Ishikawa (cell line): Measurements from ENCODE around the gene GXYLT1.

Experiments used
- CEBPB ChIP-seq: IDR thresholded peaks from 2 replicates; pipeline ENCODE4 v1.6.1; 2012
- CREB1 ChIP-seq: IDR thresholded peaks from 2 replicates; pipeline ENCODE4 v1.6.1; 2012; ENCODE audit warnings: low read depth
- EGR1 ChIP-seq: IDR thresholded peaks from 2 replicates; pipeline ENCODE4 v1.6.1; 2012
- EP300 ChIP-seq: IDR thresholded peaks from 2 replicates; pipeline ENCODE4 v1.6.1; 2012; ENCODE audit warnings: borderline replicate concordance
- FOXM1 ChIP-seq: IDR thresholded peaks from 2 replicates; pipeline ENCODE4 v1.6.1; 2012; ENCODE audit warnings: low read depth, borderline replicate concordance
- NFIC ChIP-seq: IDR thresholded peaks from 2 replicates; pipeline ENCODE4 v1.6.1; 2012
- RAD21 ChIP-seq: IDR thresholded peaks from 2 replicates; pipeline ENCODE4 v1.6.1; 2012; ENCODE audit warnings: low read depth
- REST ChIP-seq: IDR thresholded peaks from 2 replicates; pipeline ENCODE4 v1.6.1; 2012; ENCODE audit warnings: low read depth, mild to moderate bottlenecking
- TAF1 ChIP-seq: IDR thresholded peaks from 2 replicates; pipeline ENCODE4 v1.6.1; 2012; ENCODE audit warnings: low read depth, mild to moderate bottlenecking
- TCF12 ChIP-seq: IDR thresholded peaks from 2 replicates; pipeline ENCODE4 v1.6.1; 2012; ENCODE audit warnings: low read depth
- TEAD4 ChIP-seq: IDR thresholded peaks from 2 replicates; pipeline ENCODE4 v1.6.1; 2012
- YY1 ChIP-seq: IDR thresholded peaks from 2 replicates; pipeline ENCODE4 v1.6.1; 2012; ENCODE audit warnings: low read depth
- ZBTB7A ChIP-seq: IDR thresholded peaks from 2 replicates; pipeline ENCODE4 v1.6.1; 2012; ENCODE audit warnings: low read depth
- TF ChIP-seq, protein P1 (sequence below): IDR thresholded peaks from 2 replicates; pipeline ENCODE4 v1.6.1; 2012
- TF ChIP-seq, protein P2 (sequence below): IDR thresholded peaks from 2 replicates; pipeline ENCODE4 v1.6.1; 2012

Gene GXYLT1

DNA sequence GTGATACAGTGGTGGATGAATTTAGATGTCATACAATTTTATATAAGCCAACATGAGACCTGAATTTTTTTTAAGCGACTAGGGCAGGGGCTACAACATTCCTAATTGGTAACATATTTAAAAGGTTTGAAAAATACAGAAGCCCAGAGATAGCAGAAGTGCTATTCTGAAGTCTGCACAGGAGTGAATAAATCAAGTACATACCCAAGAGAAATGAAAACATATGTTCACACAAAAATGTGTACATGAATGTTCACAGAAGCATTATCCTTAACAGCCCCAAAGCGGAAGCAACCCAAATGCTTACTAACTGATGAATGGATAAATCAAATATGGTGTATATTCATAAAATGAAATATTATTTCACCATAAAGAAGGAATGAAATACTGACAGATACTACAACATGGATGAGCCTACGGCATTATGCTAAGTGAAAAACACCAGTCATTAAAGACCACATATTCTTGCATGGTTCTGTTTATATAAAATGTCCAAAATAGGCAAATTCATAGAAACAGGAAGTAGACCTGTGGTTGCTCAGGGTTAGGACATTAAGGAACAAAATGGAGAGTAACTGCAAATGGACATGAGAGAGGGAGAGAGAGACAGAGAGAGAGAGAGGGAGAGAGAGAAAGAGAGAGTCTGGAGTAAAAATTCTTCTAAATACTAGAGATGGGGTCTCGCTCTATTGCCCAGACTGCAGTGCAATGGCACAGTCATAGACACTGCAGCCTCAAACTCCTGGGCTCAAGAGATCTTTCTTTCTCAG lies 28.0 kb upstream of the GXYLT1 start:
- no peak for TF ChIP-seq TCF12
- TF ChIP-seq, protein P1, sequence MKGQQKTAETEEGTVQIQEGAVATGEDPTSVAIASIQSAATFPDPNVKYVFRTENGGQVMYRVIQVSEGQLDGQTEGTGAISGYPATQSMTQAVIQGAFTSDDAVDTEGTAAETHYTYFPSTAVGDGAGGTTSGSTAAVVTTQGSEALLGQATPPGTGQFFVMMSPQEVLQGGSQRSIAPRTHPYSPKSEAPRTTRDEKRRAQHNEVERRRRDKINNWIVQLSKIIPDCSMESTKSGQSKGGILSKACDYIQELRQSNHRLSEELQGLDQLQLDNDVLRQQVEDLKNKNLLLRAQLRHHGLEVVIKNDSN = no peak

- no peak for TF ChIP-seq NFIC
- TF ChIP-seq, protein P1 = no peak
- TF ChIP-seq CEBPB = no peak
- TF ChIP-seq TCF12 = no peak
- TF ChIP-seq ZBTB7A = no peak
- TF ChIP-seq EGR1 = no peak
- TF ChIP-seq TEAD4 = no peak
- TF ChIP-seq EP300 = no peak
- TF ChIP-seq FOXM1 = no peak
- TF ChIP-seq, protein P2, sequence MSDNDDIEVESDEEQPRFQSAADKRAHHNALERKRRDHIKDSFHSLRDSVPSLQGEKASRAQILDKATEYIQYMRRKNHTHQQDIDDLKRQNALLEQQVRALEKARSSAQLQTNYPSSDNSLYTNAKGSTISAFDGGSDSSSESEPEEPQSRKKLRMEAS = no peak
- TF ChIP-seq TAF1 = no peak
- TF ChIP-seq CREB1 = no peak
- TF ChIP-seq YY1 = no peak
- TF ChIP-seq RAD21 = no peak
- TF ChIP-seq REST = no peak
These were observed 23.0 kb upstream of the GXYLT1 start for GRCh38 chr12:42167711-42168110.

GRCh38 chr12:42166501-42166900 lies 21.8 kb upstream of the GXYLT1 start:
- TF ChIP-seq, protein P2 = no peak
- TF ChIP-seq FOXM1 = no peak
- TF ChIP-seq YY1 = no peak
- TF ChIP-seq TEAD4 = no peak
- TF ChIP-seq RAD21 = no peak
- no peak for TF ChIP-seq TAF1
- TF ChIP-seq, protein P1 = no peak
- no peak for TF ChIP-seq CREB1
- no peak for TF ChIP-seq ZBTB7A
- TF ChIP-seq CEBPB = no peak
- TF ChIP-seq EP300 = no peak
- no peak for TF ChIP-seq REST
- no peak for TF ChIP-seq EGR1
- no peak for TF ChIP-seq NFIC
- no peak for TF ChIP-seq TCF12

DNA sequence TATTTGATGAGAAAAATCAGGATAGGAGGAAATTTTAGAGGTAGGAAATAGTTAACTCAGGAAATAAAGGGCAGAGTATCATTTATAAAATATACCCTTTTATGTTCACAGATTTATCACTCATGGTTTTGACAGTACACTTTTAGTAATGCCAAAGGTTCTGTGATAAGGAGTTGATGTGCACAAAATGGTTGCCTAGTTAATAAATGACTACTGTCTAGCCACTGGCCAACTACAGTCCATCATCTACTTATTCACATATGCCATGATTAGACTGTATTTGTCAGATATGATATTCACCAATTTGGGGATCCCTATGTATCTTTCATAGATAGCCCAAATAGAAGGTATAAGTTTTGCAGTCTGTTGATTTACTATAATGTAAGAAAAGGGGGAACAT lies 19.2 kb upstream of the GXYLT1 start:
- TF ChIP-seq ZBTB7A (no peak), REST (no peak), EP300 (no peak), RAD21 (no peak), FOXM1 (no peak)
